ENCODE data around the gene TNS1. TPM values are rescaled to one million over a fixed set of nuclear protein-coding genes. Genes with fewer than 3 reads are reported as not detected.

TNS1 gene
- total and polyA plus RNA-seq, 10 of the 15 experiments (the other 5 are each of a cell fraction or from before 2014, with no cell fraction given): 0.05 to 0.44 TPM; not detected in 8

DNA sequence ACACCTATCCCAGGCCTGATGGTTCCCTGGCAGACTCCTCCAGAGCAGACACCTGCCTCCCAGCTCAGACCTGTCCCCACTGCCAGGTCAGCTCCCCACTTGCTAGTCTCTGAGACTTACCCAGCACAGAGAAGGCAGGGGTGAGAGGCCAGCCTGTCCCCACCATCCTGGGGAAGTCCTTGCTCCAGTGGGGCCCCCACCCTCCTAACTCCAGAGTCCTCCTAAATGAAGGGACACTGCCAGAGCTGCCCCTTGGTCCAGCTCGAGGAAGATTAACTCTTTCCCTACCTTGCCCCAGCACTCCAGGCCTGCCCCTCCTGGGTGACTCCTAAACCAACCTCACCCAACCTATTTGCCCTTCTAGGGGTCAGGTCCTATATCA lies 30.4 kb upstream of the TNS1 start:
- in situ Hi-C loops (cut with MboI): no loop called here
- 8% methylated on average over 1 of the region's 1 CpG for WGBS (ENCODE audit: insufficient coverage, insufficient replicate concordance, low lambda C conversion rate, missing lambda C conversion rate)
- ATAC-seq: no peak
- CTCF ChIA-PET: interaction anchor here (0.8 to 3.4 kb wide), 5 partner anchors 8 to 247 kb away, joined by 3 to 31 read pairs (median 3); no protein-coding TSS in a partner anchor
- TF ChIP-seq SMAD1 (IDR thresholded peaks at IDR 0.05; ENCODE audit: low read depth, partially characterized antibody): no peak
- H3K4me2 ChIP-seq (ENCODE audit: control insufficient read depth, insufficient read depth): no peak overlapping the region
- H3K36me3 ChIP-seq (ENCODE audit: control insufficient read depth in 2 of 2, insufficient read depth in 2 of 2, low read length in 1 of 2): no peaks in the 10 kb centered on the region
- peaks cover 22% of the 10 kb centered on the region for H3K4me1 ChIP-seq (ENCODE audit: control insufficient read depth, insufficient read depth, low read length)
- intact Hi-C loops (cut with micrococcal nuclease; ENCODE audit: unreplicated experiment): no loop called here
- no peak overlapping the region for H2AFZ ChIP-seq (ENCODE audit: control insufficient read depth, low read depth, low read length)
- no peak for DNase-seq (ENCODE audit: low read depth, low spot score)
- no peaks in the 10 kb centered on the region; a peak in 1 of 4 replicates for H3K27me3 ChIP-seq (replicated peaks in 1 of 2; ENCODE audit: control insufficient read depth in 2 of 2, insufficient read depth in 2 of 2, low read length in 1 of 2)
- no peak overlapping the region for H3K27ac ChIP-seq (ENCODE audit: control insufficient read depth, insufficient read depth)
- no peak overlapping the region for H3K9ac ChIP-seq (ENCODE audit: control insufficient read depth, insufficient read depth, low read length)
- no peaks in the 10 kb centered on the region for H3K9me3 ChIP-seq (replicated peaks; ENCODE audit: control insufficient read depth, insufficient read depth, low read length)
- FAIRE-seq: no peak
- POLR2A ChIA-PET: no interaction called here
- H4K20me1 ChIP-seq (ENCODE audit: control insufficient read depth, insufficient read depth): no peaks in the 10 kb centered on the region
- no TSS peak for BruUV-seq (replicated peaks)
- H3K4me3 ChIP-seq: no peak overlapping the region
- SMC1A ChIA-PET (ENCODE audit: uncharacterized antibody, unreplicated experiment): no interaction called here
- RAD21 ChIA-PET (ENCODE audit: unreplicated experiment): interaction anchor here (0.6 to 1.7 kb wide), 2 partner anchors 246 to 248 kb away, joined by 3 to 5 read pairs; no protein-coding TSS in a partner anchor
- H3K79me2 ChIP-seq (ENCODE audit: control insufficient read depth, insufficient read depth, low read length): no peaks in the 10 kb centered on the region

DNA sequence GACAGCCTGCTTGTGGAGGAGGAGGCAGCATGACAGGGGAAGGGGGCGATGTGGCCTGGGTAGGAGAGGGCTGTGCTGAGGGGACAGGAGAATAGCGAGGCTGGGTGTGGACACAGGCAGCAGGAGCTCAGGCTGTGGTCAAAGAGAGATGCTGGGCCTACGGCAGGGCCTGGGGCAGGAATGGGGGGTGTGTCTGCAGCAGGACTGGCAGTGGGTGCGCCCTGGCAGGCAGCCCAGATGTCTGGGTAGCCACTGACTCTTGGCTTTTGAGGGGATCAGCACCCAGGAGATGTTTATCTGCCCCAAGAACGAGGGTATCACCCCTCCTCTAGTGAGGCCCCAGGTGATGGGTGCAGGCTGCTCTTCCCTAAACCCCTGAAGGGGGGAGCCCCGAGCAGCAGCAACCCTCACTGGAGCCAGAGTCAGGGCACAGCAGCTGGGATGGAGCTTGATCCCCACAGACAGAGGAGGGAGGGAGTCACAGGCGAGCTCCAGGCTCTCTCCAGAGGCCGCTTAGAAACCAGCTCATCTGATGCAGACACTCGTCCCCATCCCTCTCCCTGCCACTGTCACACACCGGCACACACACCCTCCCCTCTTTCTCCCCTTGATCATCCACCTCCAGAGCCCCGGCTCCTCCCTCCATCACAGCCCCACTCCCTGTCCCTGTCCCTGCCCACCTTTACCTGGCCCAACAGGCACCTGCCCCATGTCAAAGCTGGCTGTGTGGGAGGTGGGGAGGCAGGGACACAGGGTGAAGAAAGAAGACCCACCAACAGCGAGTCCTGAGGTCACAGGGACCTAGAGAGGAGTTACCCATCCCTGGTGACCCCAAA lies 29.8 kb upstream of the TNS1 start:
- RAD21 ChIA-PET (ENCODE audit: unreplicated experiment): interaction anchor here (0.6 to 1.7 kb wide), 2 partner anchors 245 to 247 kb away, joined by 3 to 5 read pairs; no protein-coding TSS in a partner anchor
- no peak for ATAC-seq
- Histone ChIP-seq H3K79me2 (ENCODE audit: control insufficient read depth, insufficient read depth, low read length) (no peaks in the 10 kb centered on the region), H3K9ac (ENCODE audit: control insufficient read depth, insufficient read depth, low read length) (no peak overlapping the region), H3K4me2 (ENCODE audit: control insufficient read depth, insufficient read depth) (no peak overlapping the region), H4K20me1 (ENCODE audit: control insufficient read depth, insufficient read depth) (no peaks in the 10 kb centered on the region), H2AFZ (ENCODE audit: control insufficient read depth, low read depth, low read length) (no peak overlapping the region), H3K9me3 (replicated peaks; ENCODE audit: control insufficient read depth, insufficient read depth, low read length) (no peaks in the 10 kb centered on the region), H3K4me3 (no peak overlapping the region), H3K36me3 (ENCODE audit: control insufficient read depth in 2 of 2, insufficient read depth in 2 of 2, low read length in 1 of 2) (no peaks in the 10 kb centered on the region), H3K27ac (ENCODE audit: control insufficient read depth, insufficient read depth) (no peak overlapping the region), H3K4me1 (ENCODE audit: control insufficient read depth, insufficient read depth, low read length) (peaks cover 22% of the 10 kb centered on the region), H3K27me3 (replicated peaks in 1 of 2; ENCODE audit: control insufficient read depth in 2 of 2, insufficient read depth in 2 of 2, low read length in 1 of 2) (no peaks in the 10 kb centered on the region; a peak in 1 of 4 replicates)
- in situ Hi-C loops (cut with MboI) (no loop called here), intact Hi-C loops (cut with micrococcal nuclease; ENCODE audit: unreplicated experiment) (no loop called here)
- FAIRE-seq: no peak
- SMC1A ChIA-PET (ENCODE audit: uncharacterized antibody, unreplicated experiment): no interaction called here
- POLR2A ChIA-PET: no interaction called here
- WGBS (ENCODE audit: insufficient coverage, insufficient replicate concordance, low lambda C conversion rate, missing lambda C conversion rate): 28% methylated on average over 12 of the region's 12 CpGs
- TF ChIP-seq, protein P1, sequence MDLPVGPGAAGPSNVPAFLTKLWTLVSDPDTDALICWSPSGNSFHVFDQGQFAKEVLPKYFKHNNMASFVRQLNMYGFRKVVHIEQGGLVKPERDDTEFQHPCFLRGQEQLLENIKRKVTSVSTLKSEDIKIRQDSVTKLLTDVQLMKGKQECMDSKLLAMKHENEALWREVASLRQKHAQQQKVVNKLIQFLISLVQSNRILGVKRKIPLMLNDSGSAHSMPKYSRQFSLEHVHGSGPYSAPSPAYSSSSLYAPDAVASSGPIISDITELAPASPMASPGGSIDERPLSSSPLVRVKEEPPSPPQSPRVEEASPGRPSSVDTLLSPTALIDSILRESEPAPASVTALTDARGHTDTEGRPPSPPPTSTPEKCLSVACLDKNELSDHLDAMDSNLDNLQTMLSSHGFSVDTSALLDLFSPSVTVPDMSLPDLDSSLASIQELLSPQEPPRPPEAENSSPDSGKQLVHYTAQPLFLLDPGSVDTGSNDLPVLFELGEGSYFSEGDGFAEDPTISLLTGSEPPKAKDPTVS (IDR thresholded peaks at IDR 0.05; ENCODE audit: low read depth, low read length): no peak
- CTCF ChIA-PET: interaction anchor here (0.6 to 3.4 kb wide), 5 partner anchors 9 to 380 kb away, joined by 3 to 31 read pairs (median 4); no protein-coding TSS in a partner anchor
- no peak for DNase-seq (ENCODE audit: low read depth, low spot score)
- no TSS peak for BruUV-seq (replicated peaks)
